GM12878 (cell line): Measurements from ENCODE around the gene MGST3. TPM values are rescaled to one million over a fixed set of nuclear protein-coding genes. Genes with fewer than 3 reads are reported as not detected.
A peak's percentile ranks its signal among the peaks of the same experiment; 100 is the strongest.

Experiments used
- ATAC-seq: fragments of 200-7000 bp; cut with Tn5 transposase; 3 replicates; pipeline ENCODE4 v1.9.1; 2020; ENCODE audit warnings: mild to moderate bottlenecking, moderate library complexity
- BruUV-seq: library from RNA; stranded (reverse); fragments of 400-500 nt; replicated peaks from 2 replicates; lab custom pipeline; 2021; lab: Mats Ljungman, UMichigan
- CTCF ChIA-PET: fragments of 300-600 bp; sonication (Branson Sonifier 250); formaldehyde crosslinking; extraction: SDS; loops from one replicate; lab custom pipeline; 2021; ENCODE audit warnings: inconsistent platforms; lab: Yijun Ruan, JAX
- POLR2A ChIA-PET: fragments of 350-600 bp; formaldehyde crosslinking; extraction: SDS; loops from one replicate; lab custom pipeline; 2021; ENCODE audit warnings: inconsistent platforms; lab: Charles Lee
- RAD21 ChIA-PET: fragments of 300-600 bp; sonication (Branson Sonifier 250); formaldehyde crosslinking; loops from one replicate; lab custom pipeline; 2023; ENCODE audit warnings: antibody characterized with exemption; ENCODE audit not compliant: unreplicated experiment; lab: Charles Lee
- SMC1A ChIA-PET: fragments of 300-600 bp; sonication (Branson Sonifier 250); formaldehyde crosslinking; loops from one replicate; lab custom pipeline; 2023; ENCODE audit not compliant: unreplicated experiment, uncharacterized antibody; lab: Charles Lee
- DNase-seq: peaks from one replicate; pipeline ENCODE4 v3.0.0-alpha.2; 2011; ENCODE audit warnings: low read depth, low spot score
- FAIRE-seq: peaks from 3 replicates; lab custom pipeline; 2011; peaks lifted over from hg19 to GRCh38; lab: Jason Lieb, UNC
- H2AFZ ChIP-seq: 2 replicates; pipeline ENCODE4 v1.6.0; 2011; ENCODE audit warnings: low read depth, low read length, control low read depth; ENCODE audit not compliant: control insufficient read depth
- H3K27ac ChIP-seq: 2 replicates; pipeline ENCODE4 v1.5.1; 2011; ENCODE audit warnings: control low read depth; ENCODE audit not compliant: control insufficient read depth, insufficient read depth
- H3K27me3 ChIP-seq, 2 experiments: replicated peaks in 1 of 2; 2 replicates each; pipeline versions ENCODE4 v1.6.0 to v1.6.1; 2011; ENCODE audit warnings: low read length in 1 of 2; ENCODE audit not compliant: control insufficient read depth in 2 of 2, insufficient read depth in 2 of 2
- H3K36me3 ChIP-seq, 2 experiments: 2 replicates each; pipeline ENCODE4 v1.5.1; 2011; ENCODE audit warnings: low read length in 1 of 2; ENCODE audit not compliant: control insufficient read depth in 2 of 2, insufficient read depth in 2 of 2
- H3K4me1 ChIP-seq: 2 replicates; pipeline ENCODE4 v1.6.1; 2011; ENCODE audit warnings: mild to moderate bottlenecking, low read length, moderate library complexity, mixed read lengths; ENCODE audit not compliant: control insufficient read depth, insufficient read depth
- H3K4me2 ChIP-seq: 2 replicates; pipeline ENCODE4 v1.6.0; 2011; ENCODE audit warnings: control low read depth; ENCODE audit not compliant: control insufficient read depth, insufficient read depth
- H3K4me3 ChIP-seq: fragments of 200-600 bp; sonication (generic); 2 replicates; pipeline ENCODE4 v1.5.1; 2016
- H3K79me2 ChIP-seq: 2 replicates; pipeline ENCODE4 v1.6.0; 2011; ENCODE audit warnings: low read length; ENCODE audit not compliant: control insufficient read depth, insufficient read depth
- H3K9ac ChIP-seq: 2 replicates; pipeline ENCODE4 v1.8.0; 2011; ENCODE audit warnings: low read length, control low read depth, mixed read lengths; ENCODE audit not compliant: control insufficient read depth, insufficient read depth
- H3K9me3 ChIP-seq: replicated peaks from 3 replicates; pipeline ENCODE4 v1.5.1; 2011; ENCODE audit warnings: mild to moderate bottlenecking, low read length; ENCODE audit not compliant: control insufficient read depth, insufficient read depth
- H4K20me1 ChIP-seq: 2 replicates; pipeline ENCODE4 v1.6.0; 2011; ENCODE audit not compliant: control insufficient read depth, insufficient read depth
- BCL11A ChIP-seq: IDR thresholded peaks from 2 replicates; pipeline ENCODE4 v1.6.1; 2011; ENCODE audit warnings: low read depth, low read length
- CBX3 ChIP-seq: fragments of 200-600 bp; sonication (generic); IDR thresholded peaks from 2 replicates; pipeline ENCODE4 v1.6.1; 2016; ENCODE audit warnings: low read depth, borderline replicate concordance
- CREM ChIP-seq: IDR thresholded peaks from 2 replicates; pipeline ENCODE4 v1.6.1; 2014; ENCODE audit warnings: antibody characterized with exemption, low read depth
- EED ChIP-seq: sonication (generic); IDR thresholded peaks from 2 replicates; pipeline ENCODE4 v1.6.1; 2016; ENCODE audit warnings: antibody characterized with exemption, low read depth
- FOXK2 ChIP-seq: fragments of 450-650 bp; IDR thresholded peaks from 2 replicates; pipeline ENCODE4 v1.6.1; 2017; ENCODE audit warnings: mild to moderate bottlenecking, moderate library complexity
- IKZF1 ChIP-seq: fragments of 450-650 bp; conservative IDR thresholded peaks from 2 replicates; pipeline ENCODE4 v1.6.1; 2017; ENCODE audit warnings: antibody characterized with exemption, mild to moderate bottlenecking
- JUNB ChIP-seq: IDR thresholded peaks from 2 replicates; pipeline ENCODE4 v1.6.1; 2016; ENCODE audit warnings: antibody characterized with exemption, mild to moderate bottlenecking
- MTA3 ChIP-seq: IDR thresholded peaks from 2 replicates; pipeline ENCODE4 v1.6.1; 2012; ENCODE audit warnings: low read length, inconsistent platforms, borderline replicate concordance
- POLR2A ChIP-seq: IDR thresholded peaks from 2 replicates; pipeline ENCODE4 v1.6.1; 2011; ENCODE audit warnings: low read depth, mild to moderate bottlenecking, low read length
- RUNX3 ChIP-seq: IDR thresholded peaks from 2 replicates; pipeline ENCODE4 v1.6.1; 2012; ENCODE audit warnings: low read length, inconsistent platforms
- WGBS: methylation state at CpG from one replicate; pipeline ENCODE4 v1.1.6; 2016; ENCODE audit warnings: low lambda C conversion rate; ENCODE audit not compliant: insufficient replicate concordance, insufficient coverage; ENCODE audit errors: missing lambda C conversion rate; 5-methylcytosine and 5-hydroxymethylcytosine counted together
- in situ Hi-C: fragments of 300-500 bp; cut with MboI; formaldehyde crosslinking; loops from 9 replicates; pipeline ENCODE4 v1.14.3; 2018; ENCODE audit warnings: mixed read lengths
- intact Hi-C: fragments of 100-400 bp; cut with micrococcal nuclease; formaldehyde crosslinking; loops from one replicate; pipeline ENCODE4 v1.14.2; 2022; ENCODE audit not compliant: unreplicated experiment
- polyA plus RNA-seq, 11 experiments: library from polyadenylated mRNA; depleted of rRNA in 4 of 11; unstranded in 6 of 11; stranded (reverse) in 5 of 11; fragments of >200 nt; fragmentation: Nextera tagmentation in 4 of 11; fragmentation: Illumina TruSeq in 1 of 11; extraction: Ambion mirVana in 4 of 11; extraction: Trizol in 1 of 11; gene quantifications; 1 replicate in 1 of 11; 2 replicates in 10 of 11; pipeline versions ENCODE4 v1.2.1 to v1.2.3, GENCODE V29; 2011 to 2016; ENCODE audit warnings: inconsistent platforms in 2 of 11, missing spikeins in 2 of 11, low read depth in 1 of 11
- total RNA-seq, 4 experiments: library from RNA; depleted of rRNA in 3 of 4; stranded (reverse); fragments of >200 nt in 3 of 4; fragmentation: Illumina TruSeq in 1 of 4; extraction: Trizol in 1 of 4; gene quantifications; 2 replicates each; pipeline versions ENCODE4 v1.2.1 to v1.2.3, GENCODE V29; 2013 to 2021

MGST3 gene
- total and polyA plus RNA-seq, 10 of the 15 experiments (the other 5 are each of a cell fraction or from before 2014, with no cell fraction given), result 37.3 to 145 (median 68.8) TPM

- TF ChIP-seq FOXK2, result no peak
- TF ChIP-seq EED, result peak; percentile 74
- peak; percentile 69 for TF ChIP-seq RUNX3
- TF ChIP-seq JUNB, result peak; percentile 55
Observed at GRCh38 chr1:165631342-165632151, 513 bp downstream of the MGST3 start (continued).

- BruUV-seq, result TSS peak; percentile 54
- in situ Hi-C loops, result no loop called here
- intact Hi-C loops, result loop anchor here (5.0 kb wide), 1 partner anchor 65 kb away; the partner anchor contains the start of gene ALDH9A1
- ChIA-PET POLR2A (interaction anchor here (0.7 kb wide), 1 partner anchor 23 kb away, joined by 3 read pairs; no protein-coding TSS in a partner anchor), RAD21 (interaction anchor here (1.7 to 2.3 kb wide), 2 partner anchors 14 to 66 kb away, joined by 4 to 8 read pairs; partner anchors contain the start of gene ALDH9A1), SMC1A (interaction anchor here (1.0 to 1.8 kb wide), 4 partner anchors 15 to 65 kb away, joined by 3 to 5 read pairs (median 4); no protein-coding TSS in a partner anchor), CTCF (interaction anchor here (0.8 to 1.4 kb wide), 2 partner anchors 9 to 13 kb away, joined by 3 read pairs; no protein-coding TSS in a partner anchor)
- Histone ChIP-seq H3K4me1 (peaks cover 20% of the 10 kb centered on the region), H3K4me3 (peak overlapping the region; percentile 87), H3K27ac (no peak overlapping the region), H3K9ac (peak overlapping the region; percentile 72; the same call in 1 of the 2 replicates), H3K9me3 (no peaks in the 10 kb centered on the region), H4K20me1 (no peaks in the 10 kb centered on the region), H2AFZ (peak overlapping the region; percentile 99; the same call in 1 of the 2 replicates), H3K4me2 (peak overlapping the region; percentile 94), H3K27me3 (no peaks in the 10 kb centered on the region), H3K36me3 (no peaks in the 10 kb centered on the region), H3K79me2 (peaks cover 6% of the 10 kb centered on the region)
- no peak for ATAC-seq
- FAIRE-seq, result no peak
- no peak for DNase-seq
- TF ChIP-seq IKZF1 (0 out of 2 replicates have a peak, but pooled peaks have one; percentile 2), CBX3 (no peak), MTA3 (no peak), CREM (no peak), POLR2A (no peak), BCL11A (no peak)
- 45% methylated on average over 5 of the region's 5 CpGs for WGBS
Observed at GRCh38 chr1:165632152-165632469, 1.1 kb downstream of the MGST3 start.
